Osteoblast (primary cell): ENCODE results near the gene ADCY9. TPM values are rescaled to one million over a fixed set of nuclear protein-coding genes. Genes with fewer than 3 reads are reported as not detected.

Experiments used
- DNase-seq: peaks from one replicate; pipeline ENCODE4 v3.0.0; 2011; ENCODE audit warnings: low spot score, mixed read lengths; ENCODE audit not compliant: insufficient read length; ENCODE audit errors: missing footprints
- H2AFZ ChIP-seq: 2 replicates; pipeline ENCODE4 v1.6.0; 2011; ENCODE audit warnings: mild to moderate bottlenecking, low read length
- H3K27ac ChIP-seq: 2 replicates; pipeline ENCODE4 v1.5.1; 2011; ENCODE audit warnings: mild to moderate bottlenecking, low read depth, low read length, moderate library complexity
- H3K27me3 ChIP-seq: 2 replicates; pipeline ENCODE4 v1.6.0; 2012; ENCODE audit warnings: mild to moderate bottlenecking, control low read depth, inconsistent platforms, low read length, moderate library complexity; ENCODE audit not compliant: insufficient read depth
- H3K36me3 ChIP-seq: 2 replicates; pipeline ENCODE4 v1.5.1; 2011; ENCODE audit warnings: mild to moderate bottlenecking, low read length, control low read depth, moderate library complexity; ENCODE audit not compliant: insufficient read depth
- H3K4me1 ChIP-seq: 2 replicates; pipeline ENCODE4 v1.5.1; 2011; ENCODE audit warnings: mild to moderate bottlenecking, low read length, control low read depth, moderate library complexity; ENCODE audit not compliant: insufficient read depth
- H3K4me2 ChIP-seq: 2 replicates; pipeline ENCODE4 v1.6.0; 2011; ENCODE audit warnings: mild to moderate bottlenecking, low read length; ENCODE audit not compliant: insufficient read depth
- H3K4me3 ChIP-seq: fragments of 200-600 bp; sonication (generic); 3 replicates; pipeline ENCODE4 v1.5.1; 2012; ENCODE audit warnings: mild to moderate bottlenecking, low read length, inconsistent platforms; ENCODE audit not compliant: insufficient read depth
- H3K79me2 ChIP-seq: 2 replicates; pipeline ENCODE4 v1.6.0; 2012; ENCODE audit warnings: mild to moderate bottlenecking, low read length, control low read depth, inconsistent platforms; ENCODE audit not compliant: insufficient read depth
- H3K9me3 ChIP-seq: 2 replicates; pipeline ENCODE4 v1.5.1; 2011; ENCODE audit warnings: low read depth, low read length, control low read depth
- H4K20me1 ChIP-seq: 2 replicates; pipeline ENCODE4 v1.6.0; 2012; ENCODE audit warnings: mild to moderate bottlenecking, low read length, control low read depth; ENCODE audit not compliant: insufficient read depth
- CTCF ChIP-seq: IDR thresholded peaks from 2 replicates; pipeline ENCODE4 v1.5.1; 2011; ENCODE audit warnings: mild to moderate bottlenecking, low read depth, low read length, moderate library complexity; ENCODE audit errors: extremely low read depth
- total RNA-seq: library from RNA; depleted of rRNA; stranded (reverse); fragments of >200 nt; gene quantifications from 2 replicates; pipeline ENCODE4 v1.2.3, GENCODE V29; 2012

ADCY9 gene
- total RNA-seq, 1 donor, result 29.3 TPM

- no peak for DNase-seq
- H4K20me1 ChIP-seq, result no peaks in the 10 kb centered on the region
- TF ChIP-seq CTCF, result no peak
- no peak overlapping the region for H3K4me2 ChIP-seq
- no peaks in the 10 kb centered on the region for H3K79me2 ChIP-seq
- no peaks in the 10 kb centered on the region for H3K36me3 ChIP-seq
- H3K27me3 ChIP-seq, result no peaks in the 10 kb centered on the region
- H3K4me3 ChIP-seq, result no peak overlapping the region
- H3K4me1 ChIP-seq, result no peaks in the 10 kb centered on the region
- no peak overlapping the region for H3K27ac ChIP-seq
- H2AFZ ChIP-seq, result no peak overlapping the region
- no peaks in the 10 kb centered on the region for H3K9me3 ChIP-seq
These were observed 90.8 kb downstream of the ADCY9 start for GRCh38 chr16:4025428-4025827.

GRCh38 chr16:4021916-4022315, 94.3 kb downstream of the ADCY9 start:
- Histone ChIP-seq H3K4me3 (no peak overlapping the region), H3K9me3 (no peaks in the 10 kb centered on the region), H3K36me3 (no peaks in the 10 kb centered on the region), H2AFZ (no peak overlapping the region), H3K4me2 (no peak overlapping the region), H3K27ac (no peak overlapping the region), H3K27me3 (no peaks in the 10 kb centered on the region), H3K79me2 (peaks cover 2% of the 10 kb centered on the region), H3K4me1 (peaks cover 10% of the 10 kb centered on the region), H4K20me1 (no peaks in the 10 kb centered on the region)
- TF ChIP-seq CTCF, result no peak
- DNase-seq, result no peak

- Histone ChIP-seq H4K20me1 (no peaks in the 10 kb centered on the region), H3K27me3 (no peaks in the 10 kb centered on the region), H3K36me3 (no peaks in the 10 kb centered on the region), H3K27ac (no peak overlapping the region), H3K79me2 (peaks cover 2% of the 10 kb centered on the region), H3K9me3 (no peaks in the 10 kb centered on the region), H2AFZ (no peak overlapping the region), H3K4me1 (peaks cover 15% of the 10 kb centered on the region), H3K4me3 (no peak overlapping the region), H3K4me2 (no peak overlapping the region)
- no peak for TF ChIP-seq CTCF
- DNase-seq, result peak; percentile 60
These were observed 95.0 kb downstream of the ADCY9 start for GRCh38 chr16:4021070-4021779.

- Histone ChIP-seq H4K20me1 (no peaks in the 10 kb centered on the region), H3K4me1 (peaks cover 27% of the 10 kb centered on the region), H3K36me3 (no peaks in the 10 kb centered on the region), H3K4me2 (peak overlapping the region; percentile 82), H3K27ac (peak overlapping the region; percentile 70), H3K9me3 (no peaks in the 10 kb centered on the region), H2AFZ (peak overlapping the region; percentile 98), H3K27me3 (no peaks in the 10 kb centered on the region), H3K4me3 (peak overlapping the region; percentile 75), H3K79me2 (peaks cover 2% of the 10 kb centered on the region)
- peak; percentile 83 for DNase-seq
- no peak for TF ChIP-seq CTCF
These were observed 96.9 kb downstream of the ADCY9 start for GRCh38 chr16:4019371-4019791.
